Dermis lymphatic vessel endothelial cell (primary cell): ENCODE data around the gene SUMO3. TPM values are rescaled to one million over a fixed set of nuclear protein-coding genes. Genes with fewer than 3 reads are reported as not detected.

ENCODE experiments used
- total RNA-seq: library from RNA; depleted of rRNA; stranded (reverse); fragments of >200 nt; gene quantifications from 2 replicates; pipeline ENCODE4 v1.2.1, GENCODE V29; 2014

The SUMO3 gene
- 78.0 and 81.8 TPM in 2 replicates for total RNA-seq

GRCh38 chr21:44817914-44818639 lies at the start of gene SUMO3:
TSS of gene SUMO3 (minus strand) at chr21:44818062. CDS start at chr21:44817968, 94 bp downstream.

DNA sequence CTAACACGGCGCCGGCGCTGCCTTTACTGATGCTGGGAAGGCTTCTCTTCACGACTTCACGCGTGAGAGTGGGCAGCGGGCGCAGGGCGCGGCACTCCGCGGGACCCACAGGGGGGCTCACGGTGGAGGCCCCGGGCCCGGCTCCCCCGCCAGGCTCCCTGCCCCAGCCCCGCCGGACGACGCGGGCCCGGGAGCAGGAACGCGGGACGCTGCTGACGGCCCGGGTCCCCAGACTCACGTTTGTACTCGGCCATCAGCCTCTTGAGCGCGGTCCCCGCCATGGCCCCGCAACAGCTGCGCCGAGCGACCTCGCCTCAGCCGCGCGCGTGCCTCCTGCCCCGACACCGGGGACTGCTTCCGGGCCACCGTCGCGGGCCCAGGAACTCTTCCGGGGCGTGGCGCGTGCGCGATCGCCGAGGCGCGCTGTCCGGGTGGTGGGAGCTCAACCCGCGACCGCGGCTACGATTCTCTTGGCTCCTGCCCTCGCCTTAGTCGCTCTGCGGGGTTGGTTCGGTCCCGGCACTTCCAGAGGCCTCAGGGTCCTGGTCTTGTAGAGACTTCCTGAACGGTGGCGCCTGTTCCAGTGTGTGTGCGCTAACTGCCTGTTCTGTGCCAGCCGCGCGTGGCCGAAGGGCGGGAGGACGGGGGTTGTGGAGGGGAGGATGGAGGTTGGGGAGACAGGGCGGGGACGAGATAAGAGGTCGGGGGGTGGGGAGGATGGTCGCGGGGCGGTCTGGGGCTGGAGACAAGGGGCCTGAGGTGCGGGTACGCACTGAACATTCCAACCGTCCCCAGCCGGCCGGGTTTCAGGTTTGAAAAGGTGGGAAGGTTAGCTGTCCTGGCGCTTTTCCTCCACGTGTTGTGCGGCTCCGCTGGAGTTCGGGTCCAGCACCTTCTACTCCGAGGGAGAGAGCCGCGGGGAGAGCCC lies 16.1 kb downstream of the SUMO3 start, which contains the start of gene UBE2G2:
TSS of gene UBE2G2 (minus strand) at position 353 of the 928 bp plus-strand sequence. CDS start at position 281, 72 bp downstream.

Other genes starting within 250 kb of the SUMO3 start
- not detected in 2 replicates for gene KRTAP10-4, start 244.3 kb downstream of the SUMO3 start, total RNA-seq
- not detected in 2 replicates for gene KRTAP10-5, start 237.5 kb downstream of the SUMO3 start, total RNA-seq
- gene KRTAP10-6, start 225.6 kb downstream of the SUMO3 start, total RNA-seq, result under 0.01 TPM in 1 of 2 replicates, not detected in the other
- not detected in 2 replicates for gene KRTAP10-7, start 217.5 kb downstream of the SUMO3 start, total RNA-seq
- not detected in 2 replicates for gene KRTAP10-8, start 206.0 kb downstream of the SUMO3 start, total RNA-seq
- not detected in 2 replicates for gene KRTAP10-9, start 191.0 kb downstream of the SUMO3 start, total RNA-seq
- not detected in 2 replicates for gene KRTAP10-10, start 180.7 kb downstream of the SUMO3 start, total RNA-seq
- not detected in 2 replicates for gene KRTAP10-11, start 171.6 kb downstream of the SUMO3 start, total RNA-seq
- gene KRTAP12-4, start 163.4 kb downstream of the SUMO3 start, total RNA-seq, result not detected in 2 replicates
- not detected in 2 replicates for gene KRTAP12-3, start 160.1 kb downstream of the SUMO3 start, total RNA-seq
- gene KRTAP12-2, start 151.1 kb downstream of the SUMO3 start, total RNA-seq, result not detected in 2 replicates
- gene KRTAP12-1, start 135.9 kb downstream of the SUMO3 start, total RNA-seq, result not detected in 2 replicates
- not detected in 2 replicates for gene KRTAP10-12, start 120.9 kb downstream of the SUMO3 start, total RNA-seq
- gene TSPEAR, start 106.5 kb downstream of the SUMO3 start, total RNA-seq, result 0.26 and 0.54 TPM in 2 replicates
- gene UBE2G2, start 16.2 kb downstream of the SUMO3 start, total RNA-seq, result 63.6 and 87.8 TPM in 2 replicates
- gene PTTG1IP, start 55.6 kb upstream of the SUMO3 start, total RNA-seq, result 295 and 351 TPM in 2 replicates
- 0.11 and 0.43 TPM in 2 replicates for gene ITGB2, start 102.8 kb upstream of the SUMO3 start, total RNA-seq
- gene SLX9, start 122.0 kb upstream of the SUMO3 start, total RNA-seq, result 14.5 and 18.2 TPM in 2 replicates